ENCODE results near the gene ATP2A3.
"Not testable (repeated sequence)": the region's sequence is repeated elsewhere in the genome, so short reads cannot be mapped to it uniquely, and the experiment has no call there.

The ATP2A3 gene

GRCh38 chr17:3964203-3965117, at the start of gene ATP2A3:
ATP2A3 (minus strand) TSS chr17:3964437; CDS start chr17:3964291, 146 bp downstream.
- DNase-seq: peak; percentile 19 to 51 (median 43)

DNA sequence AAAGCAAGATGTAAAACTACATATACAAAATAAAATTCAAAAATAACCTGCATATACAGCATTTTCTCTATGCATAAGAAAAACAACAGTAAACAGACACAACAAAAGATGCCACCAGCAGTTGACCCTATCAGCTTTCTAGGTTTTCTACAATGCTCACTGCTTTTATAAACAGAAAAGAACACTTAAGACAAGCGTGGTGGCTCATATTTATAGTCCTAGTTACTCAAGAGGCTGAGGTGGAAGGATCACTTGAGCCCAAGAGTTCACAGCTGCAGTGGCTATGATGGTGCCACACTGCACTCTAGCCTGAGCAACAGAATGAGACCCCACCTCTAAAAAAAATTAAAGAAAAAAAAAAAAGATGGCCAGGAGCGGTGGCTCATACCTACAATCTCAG, 46.5 kb upstream of the ATP2A3 start:
- DNase-seq: no peak

DNA sequence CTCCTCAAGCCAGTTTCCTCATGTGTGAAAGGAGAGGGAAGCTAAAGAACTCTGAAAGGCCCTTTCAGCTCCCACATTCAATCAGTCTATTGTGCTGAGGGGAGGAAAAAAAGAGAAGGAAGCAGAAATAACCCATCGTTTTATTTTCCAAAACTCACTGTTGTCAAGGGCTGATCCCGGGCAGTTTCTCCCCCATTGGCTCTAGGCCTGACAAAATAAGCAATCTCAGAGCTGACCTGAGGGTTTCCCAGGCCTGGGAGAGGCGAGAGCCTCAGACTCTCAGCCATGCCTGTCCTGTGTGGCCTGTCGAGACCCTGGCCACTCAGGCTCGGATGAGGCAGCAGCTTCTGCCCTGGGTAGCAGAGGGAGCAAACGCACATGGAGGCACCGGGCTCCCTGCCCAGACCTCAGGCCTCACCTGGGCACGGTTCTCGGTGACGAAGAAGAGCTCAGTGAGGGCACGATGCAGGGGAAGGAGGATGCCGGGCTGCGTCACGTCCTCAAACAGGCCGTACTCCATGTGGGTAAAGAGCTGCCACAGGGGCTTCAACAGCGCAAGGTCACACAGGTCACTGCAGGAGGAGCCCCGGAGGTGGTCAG, 45.0 kb upstream of the ATP2A3 start:
- no peak for DNase-seq

DNA sequence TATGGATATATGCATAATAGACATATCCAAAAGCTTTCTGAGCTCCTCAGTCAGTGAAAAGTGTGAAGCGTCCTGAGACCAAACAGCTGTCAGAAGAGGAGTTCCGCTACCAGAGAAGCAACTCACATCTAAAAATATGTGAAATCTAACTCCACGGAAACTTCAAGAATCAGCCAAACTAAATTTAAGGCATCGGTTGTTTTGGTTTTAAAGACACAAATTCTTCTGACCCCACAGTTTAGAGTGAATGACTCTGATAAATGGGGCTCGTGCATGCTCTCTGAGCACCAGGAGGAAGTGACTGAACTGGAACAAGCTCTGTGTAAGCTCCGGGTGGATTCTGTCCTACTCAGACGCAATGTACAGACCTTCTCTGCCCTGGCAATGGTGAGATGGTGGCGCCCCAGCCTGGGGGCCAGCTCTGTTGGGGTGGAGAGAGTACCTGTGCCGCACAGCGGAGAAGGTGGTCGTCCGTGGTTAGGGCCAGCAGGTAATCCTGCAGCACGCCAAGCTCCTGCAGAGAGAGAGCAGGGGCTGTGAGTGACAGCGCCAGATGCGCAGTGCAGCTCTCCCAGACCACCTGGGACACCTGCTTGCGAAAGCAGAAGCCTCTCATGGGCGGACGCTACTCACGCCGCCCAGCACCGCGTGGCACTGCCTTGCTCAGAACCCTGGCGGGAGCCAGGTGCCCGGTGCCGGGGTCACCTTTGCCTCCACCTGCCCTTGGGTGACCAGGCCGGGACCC, 44.4 kb upstream of the ATP2A3 start:
- DNase-seq: no peak

DNA sequence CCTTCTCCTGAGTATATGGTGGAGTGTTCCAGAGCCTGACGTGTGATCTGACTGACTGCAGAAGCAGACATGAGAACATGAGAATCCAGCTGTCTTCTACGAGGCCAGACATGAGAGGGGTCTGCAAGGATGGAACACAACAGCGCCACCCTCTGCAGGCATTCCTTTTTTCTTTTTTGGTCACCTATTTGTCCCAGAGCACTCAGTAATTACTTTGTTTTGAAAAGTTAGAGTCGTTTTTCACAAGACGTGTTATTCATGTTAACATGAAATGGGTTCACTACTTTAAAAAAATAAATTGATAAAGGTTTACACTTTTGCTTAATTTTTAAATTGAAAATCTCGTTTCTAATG, 43.8 kb upstream of the ATP2A3 start:
- no peak for DNase-seq

GRCh38 chr17:4007346-4008081, 43.3 kb upstream of the ATP2A3 start:
- DNase-seq: no peak

DNA sequence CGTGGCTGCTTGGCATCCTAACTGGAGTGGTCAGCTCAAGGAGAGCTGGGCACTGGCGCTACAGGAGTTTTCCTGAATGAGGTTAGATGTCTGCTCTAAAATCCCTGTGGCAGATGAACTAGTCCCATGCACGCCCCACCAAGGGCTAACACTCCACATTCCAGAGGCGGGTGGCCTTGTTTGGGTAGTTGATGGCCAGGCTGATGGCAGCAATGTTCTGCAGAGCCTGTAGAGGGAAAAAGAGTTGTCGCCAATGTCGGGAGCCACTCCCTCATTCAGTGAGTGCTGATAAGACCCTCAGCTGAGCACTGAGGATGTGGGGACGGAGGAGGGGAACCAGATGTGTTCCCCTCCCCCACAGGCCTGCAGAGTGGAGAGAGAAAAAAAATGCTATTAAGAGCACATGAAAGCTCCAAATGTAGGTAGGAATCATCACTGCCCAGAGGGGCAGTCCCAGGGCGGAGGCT, 42.5 kb upstream of the ATP2A3 start:
- DNase-seq: no peak

DNA sequence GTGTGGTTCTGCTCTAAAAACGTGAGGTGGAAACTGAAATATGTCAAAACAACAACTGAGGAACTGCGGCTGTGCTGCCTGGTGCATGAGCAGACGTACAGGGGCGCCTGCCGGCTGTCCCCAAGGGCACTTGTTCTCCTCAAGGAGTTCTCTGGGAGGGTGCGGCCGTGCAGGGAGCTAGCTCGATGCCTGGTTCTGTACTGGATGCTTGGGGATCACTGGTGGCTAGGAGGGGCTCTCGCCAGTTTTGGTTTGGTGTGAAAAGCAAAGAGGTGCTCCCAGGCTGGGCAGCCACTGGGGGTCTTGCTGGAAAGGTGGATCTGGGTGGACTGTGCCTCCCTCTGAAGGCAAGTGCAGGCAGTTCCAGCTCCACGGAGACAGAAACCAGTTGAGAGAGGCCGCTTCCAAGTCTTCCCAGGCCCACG, 41.9 kb upstream of the ATP2A3 start:
- DNase-seq: no peak

- no peak for DNase-seq
Observed at GRCh38 chr17:4005296-4006164, 41.3 kb upstream of the ATP2A3 start.

DNA sequence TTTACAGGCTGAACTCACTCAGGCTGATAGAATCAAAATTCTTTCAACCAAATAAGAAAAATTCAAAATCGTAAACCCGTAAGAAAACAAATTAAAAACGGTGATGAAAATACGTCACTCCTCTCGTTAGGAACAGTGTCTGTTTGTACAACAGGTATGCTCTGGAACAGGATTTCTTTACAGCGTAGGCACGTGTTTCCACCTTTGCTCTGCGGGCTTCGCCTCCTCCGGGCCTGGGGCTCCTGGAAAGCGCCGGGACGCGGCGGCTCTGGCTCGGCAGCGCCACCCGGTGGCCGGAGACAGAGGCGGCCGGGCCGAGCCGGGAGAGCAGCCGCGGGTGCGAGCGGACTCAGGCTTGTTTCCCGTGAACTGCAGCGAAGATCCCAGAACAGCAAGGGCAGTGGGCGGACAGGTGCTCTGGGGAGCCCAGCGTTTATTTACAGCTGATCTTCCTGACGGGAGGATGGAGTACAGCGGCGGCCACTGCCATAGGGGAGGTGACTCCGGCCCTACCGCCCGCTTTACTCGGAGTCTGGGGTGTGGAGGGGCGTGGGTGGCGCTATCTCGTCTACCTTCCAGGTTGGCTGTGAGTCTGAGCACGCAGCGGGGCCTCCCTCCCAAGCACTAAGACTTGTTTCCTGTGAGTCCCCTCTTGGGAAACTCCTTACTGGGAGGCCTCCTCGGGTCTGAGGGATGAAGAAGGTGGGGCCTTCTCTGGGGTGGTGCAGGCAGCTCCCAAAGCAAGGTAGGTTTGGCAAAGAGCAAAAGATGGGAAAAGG, 40.5 kb upstream of the ATP2A3 start:
- DNase-seq: peak in 2 of 4 experiments; percentile 14 to 28

GRCh38 chr17:4003501-4004421, 39.5 kb upstream of the ATP2A3 start:
- no peak for DNase-seq

DNA sequence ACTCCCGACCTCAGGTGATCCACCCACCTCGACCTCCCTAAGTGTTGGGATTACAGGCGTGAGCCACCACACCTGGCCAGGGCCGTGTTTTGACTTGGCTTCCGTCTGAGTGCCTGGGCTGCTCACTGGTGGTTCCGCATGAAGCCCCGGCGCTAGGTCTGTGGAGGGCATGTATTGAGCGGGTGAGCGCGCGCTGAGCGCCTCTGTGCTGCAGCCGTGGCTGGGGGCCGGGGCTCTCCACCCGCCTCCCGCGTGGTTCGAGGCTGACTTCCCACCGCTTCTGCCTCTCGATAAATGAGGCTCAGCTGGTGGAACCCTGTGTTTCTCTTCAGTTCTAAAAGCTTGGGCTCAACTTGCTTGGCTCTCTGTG, 38.9 kb upstream of the ATP2A3 start:
- DNase-seq: no peak

DNA sequence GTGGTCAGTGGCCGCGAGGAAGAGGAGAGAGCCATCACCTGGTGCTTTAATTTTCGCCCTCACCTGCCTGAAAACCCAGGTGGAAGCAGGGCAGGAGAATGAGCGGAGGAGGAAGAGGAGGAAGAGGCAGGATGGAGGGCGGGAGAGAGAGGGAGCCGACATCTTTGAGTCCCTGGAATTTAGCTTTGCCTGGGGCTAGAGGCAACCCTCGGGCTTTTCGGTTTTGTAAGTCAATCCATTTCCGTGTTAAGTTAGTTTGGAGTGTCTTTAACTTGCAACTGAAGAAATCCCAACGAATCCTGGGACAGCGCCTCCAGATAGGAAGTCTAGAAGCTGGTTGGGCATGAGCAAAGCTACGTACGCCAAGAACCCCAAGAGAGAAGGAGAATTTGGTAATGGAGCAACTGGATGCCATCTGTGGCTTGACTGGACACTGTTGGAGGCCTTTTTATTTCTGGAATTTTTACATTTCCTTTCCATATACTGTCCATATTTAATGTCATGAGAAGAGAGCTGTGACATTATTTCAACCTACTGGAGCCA, 36.9 kb upstream of the ATP2A3 start:
- no peak for DNase-seq

- DNase-seq: no peak
Observed at GRCh38 chr17:3998436-3998835, 34.2 kb upstream of the ATP2A3 start.

DNA sequence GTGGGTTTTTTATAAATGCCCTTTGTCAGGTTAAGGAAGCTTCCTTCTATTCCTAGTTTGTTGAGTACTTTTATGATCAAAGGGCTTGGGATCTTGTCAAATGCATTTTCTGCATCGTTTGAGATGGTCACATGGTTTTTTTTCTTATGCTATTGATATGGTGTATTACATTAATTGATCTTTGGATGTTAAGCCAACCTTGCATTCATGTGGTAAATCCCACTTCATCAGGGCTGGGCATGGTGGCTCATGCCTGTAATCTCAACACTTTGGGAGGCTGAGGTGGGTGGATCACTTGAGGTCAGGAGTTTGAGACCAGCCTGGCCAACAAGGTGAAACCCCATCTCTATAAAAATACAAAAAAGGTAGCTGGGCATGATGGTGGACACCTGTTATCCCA, 30.8 kb upstream of the ATP2A3 start:
- no peak for DNase-seq

GRCh38 chr17:3994221-3994576, 30.0 kb upstream of the ATP2A3 start:
- DNase-seq: no peak

- no peak for DNase-seq
Observed at GRCh38 chr17:3993493-3994220, 29.4 kb upstream of the ATP2A3 start.

GRCh38 chr17:3992370-3992769, 28.1 kb upstream of the ATP2A3 start:
- DNase-seq: no peak

- DNase-seq: not testable (repeated sequence)
Observed at GRCh38 chr17:3991699-3992098, 27.5 kb upstream of the ATP2A3 start.
